CD4-positive, alpha-beta T cell treated with Interleukin-15 for 4 hours (primary cell): ENCODE data around the gene OR52E4.

Source experiments
- DNase-seq: peaks from one replicate; pipeline ENCODE4 v3.0.0-alpha.2; 2020; ENCODE audit warnings: low spot score

Gene OR52E4

DNA sequence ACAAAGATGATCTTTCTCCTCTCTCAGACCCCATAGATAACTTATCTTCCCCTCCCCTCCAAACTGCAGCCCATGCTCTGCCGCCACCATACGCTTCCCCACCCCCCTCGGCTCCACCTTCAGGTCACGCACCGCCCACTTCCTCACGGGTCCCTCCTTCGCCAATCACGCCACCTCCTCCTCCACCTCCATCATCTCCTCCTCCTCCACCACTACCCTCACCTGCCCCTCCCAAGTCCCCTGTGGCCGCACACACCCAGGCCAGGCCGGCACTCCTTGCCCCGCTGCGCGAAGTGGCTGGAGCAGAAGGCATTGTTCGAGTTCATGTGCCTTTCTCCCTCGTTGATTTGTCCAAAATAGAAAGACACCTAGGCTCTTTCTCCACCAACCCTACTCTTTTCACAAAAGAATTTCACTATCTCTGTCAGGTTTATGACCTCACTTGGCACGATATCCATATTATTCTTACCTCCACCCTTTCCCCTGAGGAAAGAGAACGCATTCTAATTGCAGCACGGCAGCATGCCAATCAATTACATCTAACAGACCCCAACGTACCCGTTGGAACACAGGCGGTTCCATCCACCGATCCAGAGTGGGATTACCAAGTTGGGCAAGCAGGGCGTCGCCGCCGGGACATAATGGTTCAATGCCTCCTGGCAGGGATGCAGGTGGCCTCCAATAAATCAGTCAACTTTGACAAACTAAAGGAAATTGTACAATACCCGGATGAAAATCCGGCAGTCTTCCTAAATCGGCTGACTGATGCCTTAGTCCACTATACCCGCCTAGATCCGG, 49.3 kb downstream of the OR52E4 start:
- no peak for DNase-seq

DNA sequence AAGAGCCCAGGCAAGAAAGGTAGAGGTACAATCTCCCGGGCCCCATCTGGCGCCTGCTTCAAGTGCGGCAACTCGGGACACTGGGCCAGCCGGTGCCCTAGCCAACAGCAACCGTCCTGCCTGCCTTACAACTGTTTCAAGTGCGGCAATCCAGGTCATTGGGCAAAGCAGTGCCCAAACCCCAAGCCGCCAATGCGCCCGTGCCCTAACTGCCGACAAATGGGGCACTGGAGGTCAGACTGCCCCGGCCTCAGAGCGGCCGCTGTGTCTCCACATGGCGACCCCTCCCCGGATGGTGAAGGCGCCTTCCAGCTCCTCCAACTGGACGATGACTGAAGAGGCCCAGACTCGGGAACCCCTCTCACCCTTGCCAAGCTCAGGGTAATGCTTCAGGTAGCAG, 50.2 kb downstream of the OR52E4 start:
- DNase-seq, result no peak

DNA sequence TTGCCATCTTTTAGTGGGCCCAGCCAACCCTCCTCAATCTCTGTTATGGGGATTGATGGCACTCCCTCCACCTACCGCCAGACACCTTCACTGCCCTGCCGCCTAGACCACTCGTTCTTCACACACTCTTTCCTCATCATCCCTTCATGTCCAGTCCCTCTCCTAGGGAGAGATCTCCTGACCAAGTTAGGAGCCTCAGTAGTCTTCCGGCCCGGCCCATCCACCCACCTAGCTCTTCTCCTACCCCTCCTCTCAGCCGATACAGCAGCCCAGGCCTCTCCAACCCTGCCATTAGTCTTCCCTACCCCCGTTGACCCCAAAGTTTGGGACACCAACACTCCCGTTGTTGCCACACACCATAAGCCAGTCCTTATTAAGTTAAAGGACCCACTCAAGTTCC, 50.6 kb downstream of the OR52E4 start:
- no peak for DNase-seq

DNA sequence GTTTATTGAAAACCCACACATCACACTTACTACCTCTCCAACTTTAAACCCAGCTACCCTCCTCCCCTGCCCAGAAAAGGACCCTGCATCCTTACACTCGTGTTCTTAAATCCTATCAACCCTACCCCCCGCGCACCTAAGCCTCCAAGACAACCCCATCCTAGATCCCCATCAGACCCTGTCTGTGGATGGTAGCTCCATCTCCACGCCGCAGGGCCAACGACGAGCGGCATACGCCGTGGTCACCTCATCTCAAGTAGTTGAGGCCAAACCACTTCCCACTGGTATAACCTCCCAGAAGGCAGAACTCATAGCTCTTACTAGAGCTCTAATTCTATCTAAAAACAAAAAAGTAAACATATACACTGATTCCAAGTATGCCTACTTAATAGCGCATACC, 52.2 kb downstream of the OR52E4 start:
- DNase-seq, result no peak

DNA sequence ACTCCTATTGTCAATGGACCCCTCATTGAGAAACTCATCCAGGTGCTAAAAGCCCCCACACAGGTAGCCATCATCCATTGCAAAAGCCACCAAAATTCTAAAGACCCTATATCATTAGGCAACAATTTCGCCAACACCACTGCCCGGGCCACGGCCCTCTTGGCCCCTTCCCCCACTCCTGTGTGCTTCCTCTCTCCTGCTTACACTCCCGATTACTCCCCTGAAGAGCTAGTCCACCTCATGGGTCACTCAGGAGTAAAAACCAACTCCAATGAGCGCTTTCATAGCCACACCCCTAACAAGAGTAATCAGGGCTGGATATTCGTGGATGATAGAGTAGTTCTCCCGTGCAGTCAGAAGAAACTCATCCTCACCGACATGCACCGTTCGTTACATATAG, 52.7 kb downstream of the OR52E4 start:
- DNase-seq, result no peak
